GM18870 (cell line): ENCODE data around the gene MRPL58.

Experiments
- ATAC-seq: cut with Tn5 transposase; IDR thresholded peaks from one replicate; pipeline ENCODE4 v1.9.1; 2021; ENCODE audit warnings: moderate library complexity; ENCODE audit not compliant: unreplicated experiment

The MRPL58 gene

DNA sequence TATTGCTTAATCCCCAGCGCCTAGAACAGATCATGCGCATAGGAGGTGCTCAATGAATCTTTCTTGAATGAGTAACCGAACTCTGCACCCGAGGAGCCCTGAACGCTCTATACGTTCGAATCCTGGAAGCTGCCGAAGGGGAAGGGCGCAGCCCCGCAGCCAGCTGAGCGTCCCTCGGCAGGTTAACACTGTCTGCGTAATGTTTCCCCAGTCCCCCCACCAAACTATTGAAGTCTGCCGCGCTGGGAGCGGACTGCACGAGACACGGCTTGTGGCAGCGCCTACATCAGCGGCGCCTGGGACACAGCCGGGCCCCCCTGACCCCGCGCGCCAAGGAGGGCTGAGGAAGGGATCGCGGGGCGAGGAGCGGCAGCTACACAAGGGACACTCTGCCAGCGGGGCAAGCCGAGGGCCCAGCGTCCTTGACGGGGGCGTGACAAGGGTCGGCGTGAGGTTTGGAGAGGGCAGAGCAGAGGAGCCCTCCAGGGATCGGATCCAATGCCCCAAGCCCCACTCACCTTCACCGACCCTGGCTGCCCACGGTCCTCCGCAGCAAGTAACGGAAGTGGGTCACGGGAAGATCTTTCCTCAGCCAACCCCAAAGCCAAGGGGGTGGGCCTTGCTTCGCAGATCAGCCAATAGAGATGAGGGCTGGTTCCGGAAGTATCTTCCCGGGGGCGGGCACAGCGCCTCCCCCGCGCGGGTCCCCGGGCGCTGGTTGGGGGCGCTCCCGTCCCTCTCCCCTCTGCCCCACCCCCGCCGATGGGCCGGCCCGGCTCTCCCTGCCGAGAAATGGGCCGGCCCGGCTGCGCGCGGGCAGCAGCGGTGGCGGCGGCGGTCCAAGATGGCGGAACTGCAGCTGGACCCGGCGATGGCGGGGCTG lies 34.2 kb downstream of the MRPL58 start, which contains the start of the genes ATP5PD and KCTD2:
ATP5PD (minus strand) TSS at position 563 of the 883 bp plus-strand sequence. CDS start 4,319 bp downstream, outside the sequence.
KCTD2 (plus strand) TSS at position 819 of the 883 bp plus-strand sequence; CDS start at position 845, 26 bp downstream.
- ATAC-seq, result peak; percentile 95

DNA sequence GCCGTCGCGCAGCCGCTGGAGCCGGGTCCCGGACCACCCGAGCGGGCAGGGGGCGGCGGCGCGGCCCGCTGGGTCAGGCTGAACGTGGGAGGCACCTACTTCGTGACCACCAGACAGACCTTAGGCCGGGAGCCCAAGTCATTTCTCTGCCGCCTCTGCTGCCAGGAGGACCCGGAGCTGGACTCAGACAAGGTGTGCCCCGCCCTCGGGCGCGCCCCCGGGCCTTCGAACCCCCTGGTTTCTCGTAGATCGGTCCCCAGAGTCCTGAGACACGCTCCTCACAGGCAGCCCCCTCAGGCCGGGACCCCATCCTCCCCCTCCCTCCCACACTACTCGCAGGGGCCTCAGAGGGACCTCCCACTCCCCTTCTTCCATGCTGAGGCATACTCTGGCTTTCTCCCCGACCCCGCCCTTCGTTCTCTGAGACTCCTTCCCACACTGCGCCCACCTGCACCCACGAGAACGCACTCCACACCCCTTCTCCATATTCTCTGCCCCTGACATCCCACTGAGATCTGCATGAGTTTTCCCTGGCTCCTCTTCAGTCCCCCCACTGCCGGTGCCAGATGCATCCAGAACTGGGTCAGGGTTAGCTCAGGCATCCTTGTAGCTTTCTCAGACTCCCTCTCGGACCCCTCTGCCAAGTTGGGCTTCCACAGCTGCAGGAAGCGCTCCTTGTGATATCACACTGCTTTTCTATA lies 35.1 kb downstream of the MRPL58 start:
- ATAC-seq, result no peak

DNA sequence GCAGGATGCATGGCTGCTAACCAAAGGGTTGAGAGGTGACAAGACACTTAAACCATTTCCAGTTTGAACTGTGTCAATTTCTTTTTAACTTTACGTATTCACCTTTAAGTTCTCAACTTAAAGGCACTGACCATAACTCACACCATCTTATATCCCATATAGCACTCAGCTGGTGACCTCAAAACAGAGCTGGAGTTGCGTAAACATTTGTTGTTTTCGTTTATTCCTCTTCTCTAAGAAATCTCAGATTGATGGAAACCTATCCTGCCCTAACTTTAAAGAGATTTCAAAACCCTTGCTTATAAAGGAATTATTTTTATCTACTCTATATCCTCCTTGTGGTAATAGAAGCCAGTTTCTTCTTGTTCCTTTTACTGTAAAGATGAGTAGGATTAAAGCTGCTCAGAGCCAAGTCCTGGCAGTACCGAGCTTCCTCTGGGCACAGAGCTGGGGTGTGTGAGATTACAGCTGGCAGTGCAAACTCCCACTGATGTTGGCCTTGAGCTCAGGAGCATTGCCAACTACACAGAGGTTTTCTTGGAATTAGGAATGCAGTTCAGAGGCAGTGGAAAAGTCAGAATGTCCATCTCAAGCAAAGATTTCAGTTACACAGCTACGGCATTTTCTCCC lies 35.9 kb downstream of the MRPL58 start:
- ATAC-seq, result no peak

- ATAC-seq, result no peak
Measured at GRCh38 chr17:75049057-75049456, 36.6 kb downstream of the MRPL58 start.

DNA sequence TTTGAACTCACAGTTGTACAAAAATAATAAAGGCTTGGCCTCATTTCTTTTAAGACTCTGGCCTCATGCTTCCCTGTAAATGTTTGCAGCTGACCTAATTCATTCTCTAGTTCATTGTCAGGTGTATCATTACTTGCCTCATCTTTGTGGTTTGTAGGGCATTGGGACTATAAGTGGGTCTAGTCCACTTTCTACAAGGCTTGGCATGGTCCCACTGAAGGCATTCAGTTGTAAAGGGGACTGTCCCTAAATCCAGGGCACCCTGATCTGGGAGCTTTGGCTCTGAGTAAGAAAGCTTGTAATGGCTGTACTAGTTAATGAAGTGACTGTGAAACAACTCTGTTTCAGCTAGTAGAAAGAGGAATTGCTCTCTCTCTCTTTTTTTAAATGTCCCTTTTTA lies 37.2 kb downstream of the MRPL58 start:
- no peak for ATAC-seq

DNA sequence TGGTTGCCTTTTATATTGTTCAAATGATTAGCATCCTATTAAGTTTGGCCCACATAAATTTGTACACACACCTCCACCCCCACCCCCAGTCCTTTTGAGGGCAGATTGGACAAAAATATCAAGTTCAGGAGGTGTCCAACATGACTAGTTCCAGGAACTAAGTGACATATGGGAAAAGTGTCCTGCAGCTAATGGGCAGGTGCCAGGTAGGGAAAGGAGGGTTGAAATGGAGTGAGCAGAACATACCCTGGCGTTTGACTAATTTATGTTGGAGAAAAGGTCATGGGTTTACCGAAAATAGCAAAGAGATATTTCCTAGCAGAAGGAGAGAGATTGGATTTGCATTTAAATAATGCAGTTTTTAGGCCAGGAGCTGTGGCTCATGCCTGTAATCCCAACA lies 39.5 kb downstream of the MRPL58 start:
- no peak for ATAC-seq

GRCh38 chr17:75059369-75060345 lies 47.2 kb downstream of the MRPL58 start:
- no peak for ATAC-seq

GRCh38 chr17:75060434-75061054 lies 48.1 kb downstream of the MRPL58 start:
- no peak for ATAC-seq

DNA sequence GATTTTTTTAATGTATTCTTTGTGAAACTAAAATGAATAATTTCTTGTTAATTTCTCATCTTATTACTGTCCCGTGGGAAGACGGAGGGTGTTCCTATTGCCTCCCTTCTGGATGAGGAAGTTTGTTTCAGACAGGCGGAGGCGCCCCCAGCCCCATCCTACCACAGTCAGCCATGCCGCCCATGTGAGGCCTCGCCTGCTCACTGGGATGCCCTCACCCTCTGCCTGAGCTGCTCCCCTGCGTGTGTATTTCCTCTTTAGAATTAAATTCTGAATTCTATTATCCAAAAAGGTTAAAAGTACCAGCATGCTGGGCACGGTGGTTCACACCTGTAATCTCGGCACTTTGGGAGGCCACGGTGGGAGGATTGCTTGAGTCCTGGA lies 48.6 kb downstream of the MRPL58 start:
- no peak for ATAC-seq

DNA sequence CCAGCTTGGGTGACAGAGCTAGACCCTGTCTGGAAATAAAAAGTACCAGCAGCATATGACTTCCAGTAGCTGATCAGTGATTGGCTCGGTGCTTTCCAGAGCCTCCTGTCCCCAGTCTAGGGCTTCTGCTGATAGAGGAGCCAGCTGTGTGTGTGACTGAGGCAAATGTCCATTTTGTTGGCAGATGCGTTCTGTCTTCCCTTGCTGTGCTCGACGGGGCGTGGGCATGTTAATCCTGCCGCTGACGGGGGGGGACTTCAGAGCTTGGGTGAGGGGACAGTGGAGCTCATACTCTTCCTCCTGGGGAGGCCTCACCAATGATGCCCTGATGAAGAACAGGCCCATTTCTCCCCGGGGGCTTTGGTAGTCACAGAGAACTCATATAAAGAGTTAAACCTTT lies 49.1 kb downstream of the MRPL58 start:
- no peak for ATAC-seq

DNA sequence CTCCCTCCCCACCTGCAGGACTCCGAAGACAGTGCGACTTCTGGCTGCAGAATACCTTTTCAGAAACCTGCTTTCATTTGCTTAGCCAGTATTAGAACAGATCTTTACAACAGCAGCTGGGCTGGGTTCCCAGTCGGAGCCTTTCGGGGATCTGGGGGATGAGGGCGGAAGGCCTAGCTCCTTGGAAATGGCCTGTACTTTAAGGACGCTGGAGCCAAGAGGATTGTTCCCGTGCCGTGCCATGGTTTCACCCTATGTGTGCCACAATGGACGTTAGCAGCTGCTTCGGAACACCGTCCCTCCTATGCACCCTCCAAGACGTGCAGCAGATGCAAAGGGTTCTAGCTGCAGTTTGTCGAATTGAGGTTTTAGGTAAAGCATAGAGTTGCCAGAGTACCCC lies 50.7 kb downstream of the MRPL58 start:
- ATAC-seq, result no peak

- ATAC-seq, result no peak
Measured at GRCh38 chr17:75063626-75064025, 51.2 kb downstream of the MRPL58 start.

GRCh38 chr17:75064040-75064439 lies 51.6 kb downstream of the MRPL58 start:
- ATAC-seq, result no peak

GRCh38 chr17:75064460-75064859 lies 52.0 kb downstream of the MRPL58 start:
- ATAC-seq, result no peak

GRCh38 chr17:75064867-75065561 lies 52.5 kb downstream of the MRPL58 start:
- no peak for ATAC-seq

GRCh38 chr17:75065562-75066151 lies 53.2 kb downstream of the MRPL58 start:
- no peak for ATAC-seq

GRCh38 chr17:75067856-75068255 lies 55.4 kb downstream of the MRPL58 start:
- no peak for ATAC-seq

DNA sequence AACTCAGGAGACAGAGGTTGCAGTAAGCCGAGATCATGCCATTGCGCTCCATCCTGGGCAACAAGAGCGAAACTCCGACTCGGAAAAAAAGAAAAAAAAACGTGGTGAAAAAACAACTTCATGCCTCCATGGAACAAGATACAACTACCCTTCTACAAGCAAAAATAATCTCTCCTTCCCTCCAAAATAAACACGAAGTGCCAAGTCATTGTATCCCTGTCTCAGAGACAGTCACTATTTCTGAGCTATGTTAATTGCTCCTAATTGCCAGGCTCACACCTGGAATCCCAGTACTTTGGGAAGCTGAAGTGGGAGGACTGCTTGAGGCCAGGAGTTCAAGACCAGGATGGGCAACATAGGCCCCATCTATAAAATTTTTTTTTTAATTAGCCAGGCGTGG lies 56.3 kb downstream of the MRPL58 start:
- no peak for ATAC-seq

GRCh38 chr17:75069783-75070182 lies 57.3 kb downstream of the MRPL58 start:
- no peak for ATAC-seq
